B cell (primary cell): ENCODE measurements around the gene CHD6. TPM values are rescaled to one million over a fixed set of nuclear protein-coding genes. Genes with fewer than 3 reads are reported as not detected.
A peak's percentile ranks its signal among the peaks of the same experiment; 100 is the strongest.

Experiments used
- ATAC-seq: fragments of 200-7000 bp; cut with Tn5 transposase; one replicate; pipeline ENCODE4 v1.10.0; 2021; ENCODE audit warnings: low read depth, mild to moderate bottlenecking, moderate number of reproducible peaks, moderate library complexity
- CTCF ChIA-PET: fragments of 350-600 bp; sonication (Branson Sonifier 250); formaldehyde crosslinking; loops from one replicate; lab custom pipeline; 2021; ENCODE audit warnings: antibody characterized with exemption, inconsistent platforms; lab: Charles Lee
- POLR2A ChIA-PET: fragments of 350-600 bp; sonication (Branson Sonifier 250); formaldehyde crosslinking; loops from one replicate; lab custom pipeline; 2021; ENCODE audit warnings: antibody characterized with exemption; lab: Charles Lee
- DNase-seq: peaks from one replicate; pipeline ENCODE4 v3.0.0; 2013
- H2AFZ ChIP-seq: 2 replicates; pipeline ENCODE4 v1.6.1; 2012; ENCODE audit warnings: mild to moderate bottlenecking, low read depth, low read length; ENCODE audit not compliant: insufficient read depth, poor library complexity, severe bottlenecking
- H3K27ac ChIP-seq, 2 donors: 1 replicate in 1 of 2; 2 replicates in 1 of 2; pipeline ENCODE4 v1.5.1; 2012 to 2013; ENCODE audit warnings: low read length in 2 of 2, mild to moderate bottlenecking in 2 of 2, moderate library complexity in 1 of 2
- H3K27me3 ChIP-seq, 4 experiments: fragments of 200-600 bp in 1 of 4; sonication (generic) in 1 of 4; replicated peaks in 1 of 4; 1 replicate in 2 of 4; 2 replicates in 2 of 4; pipeline versions ENCODE4 v1.6.1 to v1.7.0; 2013 to 2016; ENCODE audit warnings: low read length in 3 of 4, mild to moderate bottlenecking in 2 of 4, mixed read lengths in 1 of 4, moderate library complexity in 1 of 4; ENCODE audit not compliant: insufficient read depth in 4 of 4, control insufficient read depth in 3 of 4; ENCODE audit errors: control extremely low read depth in 1 of 4
- H3K36me3 ChIP-seq, 2 experiments: replicated peaks in 1 of 2; 1 replicate in 1 of 2; 2 replicates in 1 of 2; pipeline versions ENCODE4 v1.6.1 to v1.7.1; 2013; ENCODE audit warnings: low read length in 1 of 2; ENCODE audit not compliant: insufficient read depth in 2 of 2, control insufficient read depth in 1 of 2; ENCODE audit errors: control extremely low read depth in 1 of 2, extremely low read depth in 1 of 2
- H3K4me1 ChIP-seq, 2 donors: fragments of 200-600 bp in 1 of 2; sonication (generic) in 1 of 2; 1 replicate in 1 of 2; 2 replicates in 1 of 2; pipeline versions ENCODE4 v1.5.1 to v1.6.1; 2013 to 2017; ENCODE audit warnings: low read length in 2 of 2; ENCODE audit not compliant: control insufficient read depth in 2 of 2, insufficient read depth in 2 of 2
- H3K4me2 ChIP-seq: replicated peaks from 2 replicates; pipeline ENCODE3; 2012; ENCODE audit warnings: mild to moderate bottlenecking, low read depth, low read length; ENCODE audit not compliant: poor library complexity, severe bottlenecking
- H3K4me3 ChIP-seq, 5 experiments: fragments of 200-600 bp in 1 of 5; sonication (generic) in 1 of 5; 1 replicate in 3 of 5; 2 replicates in 2 of 5; pipeline versions ENCODE4 v1.5.1 to v1.7.0; 2011 to 2016; ENCODE audit warnings: low read length in 4 of 5, mild to moderate bottlenecking in 4 of 5, low read depth in 2 of 5, control low read depth in 1 of 5, moderate library complexity in 1 of 5; ENCODE audit not compliant: insufficient read depth in 1 of 5; ENCODE audit errors: control extremely low read depth in 1 of 5, extremely low read depth in 1 of 5
- H3K79me2 ChIP-seq: fragments of 200-600 bp; sonication (generic); one replicate; pipeline ENCODE4 v1.6.0; 2016; ENCODE audit warnings: low read length; ENCODE audit not compliant: control insufficient read depth, insufficient read depth
- H3K9ac ChIP-seq: fragments of 200-600 bp; sonication (generic); 2 replicates; pipeline ENCODE4 v1.6.1; 2017; ENCODE audit warnings: mild to moderate bottlenecking, low read length, moderate library complexity
- H3K9me3 ChIP-seq, 3 donors: one replicate each; pipeline versions ENCODE4 v1.6.1 to v1.7.1; 2013; ENCODE audit warnings: low read length in 2 of 3; ENCODE audit not compliant: control insufficient read depth in 2 of 3, insufficient read depth in 1 of 3; ENCODE audit errors: control extremely low read depth in 1 of 3
- H4K20me1 ChIP-seq: 2 replicates; pipeline ENCODE4 v1.6.0; 2012; ENCODE audit warnings: mild to moderate bottlenecking, low read length; ENCODE audit not compliant: insufficient read depth, control insufficient read depth, poor library complexity, severe bottlenecking
- H3K27ac Mint-ChIP-seq: one replicate; pipeline ENCODE4 v1.8.0; 2021; ENCODE audit warnings: mixed read lengths
- H3K27me3 Mint-ChIP-seq: one replicate; pipeline ENCODE4 v1.8.0; 2021; ENCODE audit warnings: mixed read lengths
- H3K4me1 Mint-ChIP-seq: one replicate; pipeline ENCODE4 v1.8.0; 2021; ENCODE audit warnings: mixed read lengths
- H3K4me3 Mint-ChIP-seq: one replicate; pipeline ENCODE4 v1.8.0; 2021; ENCODE audit warnings: mixed read lengths
- H3K9me3 Mint-ChIP-seq: one replicate; pipeline ENCODE4 v1.8.0; 2022; ENCODE audit warnings: mixed read lengths; ENCODE audit not compliant: insufficient read depth
- EZH2 ChIP-seq: IDR thresholded peaks from 2 replicates; pipeline ENCODE4 v1.6.1; 2012; ENCODE audit warnings: borderline replicate concordance, low read depth, mild to moderate bottlenecking, moderate library complexity, low read length; ENCODE audit not compliant: insufficient read depth, poor library complexity, severe bottlenecking
- WGBS: methylation state at CpG from one replicate; pipeline ENCODE4 v1.1.5; 2013; ENCODE audit warnings: missing lambda C conversion rate; ENCODE audit not compliant: insufficient coverage; 5-methylcytosine and 5-hydroxymethylcytosine counted together
- intact Hi-C: fragments of 100-400 bp; cut with micrococcal nuclease; formaldehyde crosslinking; loops from one replicate; pipeline ENCODE4 v1.10.0; 2022
- polyA plus RNA-seq: library from polyadenylated mRNA; depleted of rRNA; stranded (reverse); fragments of >200 nt; gene quantifications from 2 replicates; pipeline ENCODE4 v1.2.3, GENCODE V29; 2012
- total RNA-seq, 2 donors: library from RNA; stranded (reverse); fragments of 120-200 nt in 1 of 2; gene quantifications; 1 replicate in 1 of 2; 2 replicates in 1 of 2; pipeline versions ENCODE4 v1.2.3 to v1.2.4, GENCODE V29; 2013 to 2022
- TF ChIP-seq, protein P1 (sequence below): fragments of 200-600 bp; IDR thresholded peaks from one replicate; pipeline ENCODE4 v1.8.0; 2022; ENCODE audit warnings: antibody characterized with exemption, mild to moderate bottlenecking

The CHD6 gene
- total and polyA plus RNA-seq, 2 donors (not counting 1 experiment from before 2014, with no cell fraction given): 10.3 to 117 TPM

DNA sequence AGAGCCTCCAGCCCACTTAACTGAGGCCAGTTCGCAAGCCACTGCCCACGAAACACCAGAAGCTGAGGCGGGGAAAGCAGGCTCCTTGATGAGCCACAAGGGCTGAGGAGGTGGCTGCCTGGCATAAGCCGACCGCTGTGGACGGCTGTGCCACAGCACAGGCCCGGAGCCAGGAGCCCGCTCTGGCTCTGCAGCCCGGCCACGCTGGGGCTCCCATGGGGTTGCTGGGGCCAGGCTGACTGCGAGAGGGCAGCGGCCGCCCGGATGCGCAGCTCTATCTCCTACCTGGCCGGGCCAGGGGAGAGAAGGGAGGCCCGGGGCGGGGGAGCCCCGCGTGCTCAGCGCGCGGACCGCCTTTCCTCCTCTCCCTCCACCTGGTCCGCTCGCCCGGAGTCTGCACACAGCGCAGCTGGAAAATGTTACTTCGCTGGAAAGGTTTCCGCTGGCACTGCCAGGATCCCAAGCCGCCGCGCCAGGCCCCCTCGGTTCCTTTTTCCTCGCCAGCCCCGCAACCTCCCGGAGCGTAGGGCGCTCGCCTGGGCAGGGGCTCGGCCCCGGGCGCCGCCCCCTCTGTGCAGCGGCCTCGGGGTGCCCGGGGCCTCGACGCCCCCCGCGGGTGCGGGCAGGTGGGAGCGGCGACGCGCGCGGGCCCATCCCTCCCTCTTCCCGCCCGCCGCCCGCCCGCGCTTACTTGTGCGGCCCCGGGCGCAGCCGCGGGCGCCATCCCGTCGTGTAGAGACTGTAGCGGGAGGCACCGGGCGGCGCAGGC lies 252.2 kb downstream of the CHD6 start:
- Histone ChIP-seq H4K20me1 (no peaks in the 10 kb centered on the region), H3K27ac (no peak overlapping the region), H2AFZ (no peak overlapping the region), H3K27me3 (peaks cover 0 to 19% (median 9%) of the 10 kb centered on the region in 4 experiments), H3K4me2 (peak overlapping the region; percentile 3), H3K36me3 (no peaks in the 10 kb centered on the region), H3K79me2 (no peaks in the 10 kb centered on the region), H3K9ac (no peak overlapping the region), H3K9me3 (peaks cover 0 to 13% (median 0%) of the 10 kb centered on the region in 3 donors), H3K4me1 (no peaks in the 10 kb centered on the region), H3K4me3 (no peak overlapping the region)
- DNase-seq (no peak), ATAC-seq (no peak)
- H3K4me1 Mint-ChIP-seq: peaks cover 6% of the 10 kb centered on the region
- TF ChIP-seq, protein P1, sequence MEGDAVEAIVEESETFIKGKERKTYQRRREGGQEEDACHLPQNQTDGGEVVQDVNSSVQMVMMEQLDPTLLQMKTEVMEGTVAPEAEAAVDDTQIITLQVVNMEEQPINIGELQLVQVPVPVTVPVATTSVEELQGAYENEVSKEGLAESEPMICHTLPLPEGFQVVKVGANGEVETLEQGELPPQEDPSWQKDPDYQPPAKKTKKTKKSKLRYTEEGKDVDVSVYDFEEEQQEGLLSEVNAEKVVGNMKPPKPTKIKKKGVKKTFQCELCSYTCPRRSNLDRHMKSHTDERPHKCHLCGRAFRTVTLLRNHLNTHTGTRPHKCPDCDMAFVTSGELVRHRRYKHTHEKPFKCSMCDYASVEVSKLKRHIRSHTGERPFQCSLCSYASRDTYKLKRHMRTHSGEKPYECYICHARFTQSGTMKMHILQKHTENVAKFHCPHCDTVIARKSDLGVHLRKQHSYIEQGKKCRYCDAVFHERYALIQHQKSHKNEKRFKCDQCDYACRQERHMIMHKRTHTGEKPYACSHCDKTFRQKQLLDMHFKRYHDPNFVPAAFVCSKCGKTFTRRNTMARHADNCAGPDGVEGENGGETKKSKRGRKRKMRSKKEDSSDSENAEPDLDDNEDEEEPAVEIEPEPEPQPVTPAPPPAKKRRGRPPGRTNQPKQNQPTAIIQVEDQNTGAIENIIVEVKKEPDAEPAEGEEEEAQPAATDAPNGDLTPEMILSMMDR: no peak
- TF ChIP-seq EZH2: no peak
- ChIA-PET CTCF (no interaction called here), POLR2A (no interaction called here)
- peak overlapping the region; percentile 10 for H3K4me3 Mint-ChIP-seq
- peaks cover 40% of the 10 kb centered on the region for H3K27me3 Mint-ChIP-seq
- WGBS: 9% methylated on average over 66 of the region's 76 CpGs
- no peak overlapping the region for H3K27ac Mint-ChIP-seq
- no peaks in the 10 kb centered on the region for H3K9me3 Mint-ChIP-seq
- intact Hi-C loops: no loop called here
